Measurements from ENCODE around the gene PUSL1. TPM values are rescaled to one million over a fixed set of nuclear protein-coding genes. Genes with fewer than 3 reads are reported as not detected.

Gene PUSL1
- total RNA-seq, 1 donor from 2014 or later: 35.2 TPM

GRCh38 chr1:1324084-1324523 lies 15.7 kb downstream of the PUSL1 start:
- Mint-ChIP-seq H3K27me3 (no peaks in the 10 kb centered on the region), H3K9me3 (no peaks in the 10 kb centered on the region), H3K36me3 (ENCODE audit: low read depth) (peaks cover 21% of the 10 kb centered on the region), H3K4me3 (peak overlapping the region; percentile 89), H3K27ac (peak overlapping the region; percentile 37), H3K4me1 (peaks cover 18% of the 10 kb centered on the region)
- intact Hi-C loops (cut with micrococcal nuclease): loop anchor here (2.0 kb wide), 2 partner anchors 15 to 25 kb away; partner anchors contain the start of genes DVL1 and PUSL1
- no peak for DNase-seq

GRCh38 chr1:1324524-1325287 lies 16.3 kb downstream of the PUSL1 start, which contains the start of the genes CPTP and INTS11:
Gene CPTP, plus strand, starts transcription at chr1:1324802. Its CDS starts 2,109 bp downstream, at chr1:1326911.
Gene INTS11, minus strand, starts transcription at chr1:1324660. Its CDS starts 52 bp downstream, at chr1:1324608.
- intact Hi-C loops (cut with micrococcal nuclease): loop anchor here (2.0 kb wide), 2 partner anchors 16 to 24 kb away; partner anchors contain the start of genes DVL1 and PUSL1
- peak within 1 kb of the TSS; percentile 92 for H3K27ac Mint-ChIP-seq
- H3K4me3 Mint-ChIP-seq: peak within 1 kb of the TSS; percentile 92
- no peaks in the 10 kb centered on the region for H3K27me3 Mint-ChIP-seq
- H3K9me3 Mint-ChIP-seq: no peaks in the 10 kb centered on the region
- peaks cover 18% of the 10 kb centered on the region for H3K4me1 Mint-ChIP-seq
- peaks cover 16% of the 10 kb centered on the region for H3K36me3 Mint-ChIP-seq (ENCODE audit: low read depth)
- DNase-seq: peak; percentile 99

- H3K4me1 Mint-ChIP-seq: peaks cover 20% of the 10 kb centered on the region
- H3K4me3 Mint-ChIP-seq: peak overlapping the region; percentile 77
- intact Hi-C loops (cut with micrococcal nuclease): loop anchor here (2.0 kb wide), 2 partner anchors 17 to 23 kb away; partner anchors contain the start of genes DVL1 and PUSL1
- no peaks in the 10 kb centered on the region for H3K27me3 Mint-ChIP-seq
- H3K36me3 Mint-ChIP-seq (ENCODE audit: low read depth): peaks cover 13% of the 10 kb centered on the region
- peak overlapping the region; percentile 63 for H3K27ac Mint-ChIP-seq
- H3K9me3 Mint-ChIP-seq: no peaks in the 10 kb centered on the region
- no peak for DNase-seq
Observed at GRCh38 chr1:1325288-1326074, 17.1 kb downstream of the PUSL1 start.

GRCh38 chr1:1326075-1326605 lies 17.7 kb downstream of the PUSL1 start:
- H3K4me1 Mint-ChIP-seq: peaks cover 20% of the 10 kb centered on the region
- no peaks in the 10 kb centered on the region for H3K27me3 Mint-ChIP-seq
- peak overlapping the region; percentile 77 for H3K4me3 Mint-ChIP-seq
- no peak for DNase-seq
- no peak overlapping the region for H3K27ac Mint-ChIP-seq
- intact Hi-C loops (cut with micrococcal nuclease): no loop called here
- H3K36me3 Mint-ChIP-seq (ENCODE audit: low read depth): peaks cover 13% of the 10 kb centered on the region
- no peaks in the 10 kb centered on the region for H3K9me3 Mint-ChIP-seq

GRCh38 chr1:1327291-1327690 lies 18.9 kb downstream of the PUSL1 start:
- H3K36me3 Mint-ChIP-seq (ENCODE audit: low read depth): peaks cover 9% of the 10 kb centered on the region
- H3K27ac Mint-ChIP-seq: no peak overlapping the region
- H3K4me3 Mint-ChIP-seq: peak overlapping the region; percentile 40
- no peaks in the 10 kb centered on the region for H3K27me3 Mint-ChIP-seq
- H3K9me3 Mint-ChIP-seq: no peaks in the 10 kb centered on the region
- peaks cover 16% of the 10 kb centered on the region for H3K4me1 Mint-ChIP-seq
- intact Hi-C loops (cut with micrococcal nuclease): no loop called here
- no peak for DNase-seq

GRCh38 chr1:1328254-1328653 lies 19.9 kb downstream of the PUSL1 start:
- intact Hi-C loops (cut with micrococcal nuclease): no loop called here
- Mint-ChIP-seq H3K9me3 (no peaks in the 10 kb centered on the region), H3K27me3 (no peaks in the 10 kb centered on the region), H3K4me1 (peaks cover 11% of the 10 kb centered on the region), H3K27ac (no peak overlapping the region), H3K36me3 (ENCODE audit: low read depth) (peaks cover 7% of the 10 kb centered on the region), H3K4me3 (no peak overlapping the region)
- no peak for DNase-seq

GRCh38 chr1:1329304-1330210 lies 21.2 kb downstream of the PUSL1 start:
- H3K4me1 Mint-ChIP-seq: peaks cover 6% of the 10 kb centered on the region
- H3K9me3 Mint-ChIP-seq: no peaks in the 10 kb centered on the region
- H3K27me3 Mint-ChIP-seq: no peaks in the 10 kb centered on the region
- no peak for DNase-seq
- no peak overlapping the region for H3K27ac Mint-ChIP-seq
- no peak overlapping the region for H3K4me3 Mint-ChIP-seq
- intact Hi-C loops (cut with micrococcal nuclease): no loop called here
- peaks cover 1% of the 10 kb centered on the region for H3K36me3 Mint-ChIP-seq (ENCODE audit: low read depth)

- H3K27ac Mint-ChIP-seq: no peak overlapping the region
- no peak for DNase-seq
- H3K4me1 Mint-ChIP-seq: peaks cover 6% of the 10 kb centered on the region
Observed at GRCh38 chr1:1330366-1331067, 22.1 kb downstream of the PUSL1 start.

GRCh38 chr1:1331068-1331965 lies 22.9 kb downstream of the PUSL1 start, which contains the start of gene TAS1R3:
Gene TAS1R3, plus strand, starts transcription at chr1:1331280. Its CDS starts 66 bp downstream, at chr1:1331346.
- intact Hi-C loops (cut with micrococcal nuclease): no loop called here
- Mint-ChIP-seq H3K4me3 (no peak within 1 kb of the TSS), H3K9me3 (no peaks in the 10 kb centered on the region), H3K27me3 (no peaks in the 10 kb centered on the region), H3K4me1 (peaks cover 2% of the 10 kb centered on the region), H3K27ac (no peak within 1 kb of the TSS), H3K36me3 (ENCODE audit: low read depth) (no peaks in the 10 kb centered on the region)
- DNase-seq: no peak

More at GRCh38 chr1:1330366-1331067, 22.1 kb downstream of the PUSL1 start:
- intact Hi-C loops (cut with micrococcal nuclease): no loop called here
- Mint-ChIP-seq H3K9me3 (no peaks in the 10 kb centered on the region), H3K27me3 (no peaks in the 10 kb centered on the region), H3K36me3 (ENCODE audit: low read depth) (peaks cover 1% of the 10 kb centered on the region), H3K4me3 (no peak overlapping the region)

GRCh38 chr1:1332031-1332755 lies 23.8 kb downstream of the PUSL1 start:
- no peaks in the 10 kb centered on the region for H3K27me3 Mint-ChIP-seq

GRCh38 chr1:1332774-1333480 lies 24.5 kb downstream of the PUSL1 start:
- no peaks in the 10 kb centered on the region for H3K9me3 Mint-ChIP-seq

More at GRCh38 chr1:1332031-1332755, 23.8 kb downstream of the PUSL1 start:
- Mint-ChIP-seq H3K27ac (no peak overlapping the region), H3K4me3 (no peak overlapping the region), H3K4me1 (peaks cover 2% of the 10 kb centered on the region), H3K9me3 (no peaks in the 10 kb centered on the region), H3K36me3 (ENCODE audit: low read depth) (no peaks in the 10 kb centered on the region)
- intact Hi-C loops (cut with micrococcal nuclease): no loop called here
- no peak for DNase-seq

More at GRCh38 chr1:1332774-1333480, 24.5 kb downstream of the PUSL1 start:
- H3K27ac Mint-ChIP-seq: no peak overlapping the region
- peaks cover 2% of the 10 kb centered on the region for H3K4me1 Mint-ChIP-seq
- no peak overlapping the region for H3K4me3 Mint-ChIP-seq
- DNase-seq: no peak
- H3K27me3 Mint-ChIP-seq: no peaks in the 10 kb centered on the region
- peaks cover 2% of the 10 kb centered on the region for H3K36me3 Mint-ChIP-seq (ENCODE audit: low read depth)
- intact Hi-C loops (cut with micrococcal nuclease): no loop called here
